COLO668 (cell line): Measurements from ENCODE around the gene RABGEF1.
A peak's percentile ranks its signal among the peaks of the same experiment; 100 is the strongest.
"Not testable (repeated sequence)": the region's sequence is repeated elsewhere in the genome, so short reads cannot be mapped to it uniquely, and the experiment has no call there.

ENCODE experiments used
- DNase-seq: peaks from one replicate; lab custom pipeline; 2025; ENCODE audit not compliant: unreplicated experiment; lab: John Stamatoyannopoulos, UW

The RABGEF1 gene

GRCh38 chr7:66740302-66740979, at the start of gene RABGEF1:
RABGEF1 (plus strand) TSS chr7:66740733; CDS start chr7:66771900, 31,167 bp downstream.
- DNase-seq: peak; percentile 98

- DNase-seq: no peak
Observed at GRCh38 chr7:66693331-66693730, 47.2 kb upstream of the RABGEF1 start.

GRCh38 chr7:66694286-66694685, 46.2 kb upstream of the RABGEF1 start:
- DNase-seq: no peak

- DNase-seq: not testable (repeated sequence)
Observed at GRCh38 chr7:66695417-66695816, 45.1 kb upstream of the RABGEF1 start.

- DNase-seq: not testable (repeated sequence)
Observed at GRCh38 chr7:66696134-66696533, 44.4 kb upstream of the RABGEF1 start.

- DNase-seq: peak; percentile 18
Observed at GRCh38 chr7:66696774-66697191, 43.8 kb upstream of the RABGEF1 start.

GRCh38 chr7:66697449-66698438, 42.8 kb upstream of the RABGEF1 start:
- no peak for DNase-seq

GRCh38 chr7:66698652-66699205, 41.8 kb upstream of the RABGEF1 start:
- no peak for DNase-seq

GRCh38 chr7:66699998-66700397, 40.5 kb upstream of the RABGEF1 start:
- DNase-seq: no peak

GRCh38 chr7:66700633-66701131, 39.9 kb upstream of the RABGEF1 start:
- DNase-seq: no peak

- no peak for DNase-seq
Observed at GRCh38 chr7:66707825-66708224, 32.7 kb upstream of the RABGEF1 start.

- not testable (repeated sequence) for DNase-seq
Observed at GRCh38 chr7:66710752-66711151, 29.8 kb upstream of the RABGEF1 start.

- no peak for DNase-seq
Observed at GRCh38 chr7:66713687-66714086, 26.8 kb upstream of the RABGEF1 start.

GRCh38 chr7:66716634-66717033, 23.9 kb upstream of the RABGEF1 start:
- not testable (repeated sequence) for DNase-seq

GRCh38 chr7:66720561-66720960, 20.0 kb upstream of the RABGEF1 start:
- DNase-seq: no peak

GRCh38 chr7:66725843-66726242, 14.7 kb upstream of the RABGEF1 start:
- DNase-seq: no peak

GRCh38 chr7:66727058-66727457, 13.5 kb upstream of the RABGEF1 start:
- DNase-seq: no peak

GRCh38 chr7:66728571-66728970, 12.0 kb upstream of the RABGEF1 start:
- no peak for DNase-seq

- no peak for DNase-seq
Observed at GRCh38 chr7:66729274-66729673, 11.3 kb upstream of the RABGEF1 start.

GRCh38 chr7:66731986-66732385, 8.5 kb upstream of the RABGEF1 start:
- no peak for DNase-seq

- no peak for DNase-seq
Observed at GRCh38 chr7:66732439-66732838, 8.1 kb upstream of the RABGEF1 start.
